OCI-LY1 (cell line): ENCODE data around the gene ULK4.
"Not testable (repeated sequence)": the region's sequence is repeated elsewhere in the genome, so short reads cannot be mapped to it uniquely, and the experiment has no call there.

Source experiments
- H2AFZ ChIP-seq: fragments of 200-600 bp; sonication (generic), shearing (Covaris generic); 2 replicates; pipeline ENCODE4 v1.6.0; 2014; ENCODE audit warnings: antibody characterized with exemption, mild to moderate bottlenecking, low read length
- H3F3A ChIP-seq: fragments of 200-600 bp; sonication (generic), shearing (Covaris generic); 2 replicates; pipeline ENCODE4 v1.6.0; 2014; ENCODE audit warnings: mild to moderate bottlenecking, antibody characterized with exemption, low read length, moderate library complexity; ENCODE audit not compliant: insufficient read depth
- H3K27ac ChIP-seq: fragments of 200-600 bp; sonication (generic); 2 replicates; pipeline ENCODE4 v1.5.1; 2014; ENCODE audit warnings: low read length, mixed run types, mild to moderate bottlenecking, low read depth; ENCODE audit not compliant: poor library complexity, severe bottlenecking
- H3K27me3 ChIP-seq: fragments of 200-600 bp; sonication (generic); 2 replicates; pipeline ENCODE4 v1.6.0; 2014; ENCODE audit warnings: antibody characterized with exemption, mild to moderate bottlenecking, low read length, moderate library complexity; ENCODE audit not compliant: insufficient read depth
- H3K36me3 ChIP-seq: fragments of 200-600 bp; sonication (generic); 2 replicates; pipeline ENCODE4 v1.6.1; 2014; ENCODE audit warnings: mild to moderate bottlenecking, antibody characterized with exemption, low read length, moderate library complexity, mixed read lengths; ENCODE audit not compliant: insufficient read depth
- H3K4me1 ChIP-seq: fragments of 200-600 bp; sonication (generic); 2 replicates; pipeline ENCODE4 v1.5.1; 2014; ENCODE audit warnings: mild to moderate bottlenecking, low read length, moderate library complexity; ENCODE audit not compliant: insufficient read depth, severe bottlenecking
- H3K4me2 ChIP-seq: fragments of 200-600 bp; sonication (generic), shearing (Covaris generic); 2 replicates; pipeline ENCODE4 v1.6.1; 2014; ENCODE audit warnings: low read length
- H3K4me3 ChIP-seq: fragments of 200-600 bp; sonication (generic); 2 replicates; pipeline ENCODE4 v1.5.1; 2014; ENCODE audit warnings: low read length, low read depth, mild to moderate bottlenecking, mixed read lengths; ENCODE audit not compliant: poor library complexity, severe bottlenecking
- H3K79me2 ChIP-seq: fragments of 200-600 bp; shearing (Covaris generic); 2 replicates; pipeline ENCODE4 v1.6.1; 2016; ENCODE audit warnings: mixed run types, low read length, mixed read lengths; ENCODE audit not compliant: insufficient read depth
- H3K9ac ChIP-seq: fragments of 200-600 bp; sonication (generic), shearing (Covaris generic); 2 replicates; pipeline ENCODE4 v1.6.1; 2014; ENCODE audit warnings: mild to moderate bottlenecking, low read length, mixed read lengths
- H3K9me2 ChIP-seq: fragments of 200-600 bp; sonication (generic), shearing (Covaris generic); 2 replicates; pipeline ENCODE4 v1.6.1; 2014; ENCODE audit warnings: low read depth, mild to moderate bottlenecking, low read length, mixed read lengths
- H3K9me3 ChIP-seq: fragments of 200-600 bp; shearing (Covaris generic); 2 replicates; pipeline ENCODE4 v1.6.1; 2014; ENCODE audit warnings: low read length, mixed read lengths
- H4K20me1 ChIP-seq: fragments of 200-600 bp; sonication (generic), shearing (Covaris generic); 2 replicates; pipeline ENCODE4 v1.6.0; 2016; ENCODE audit warnings: mild to moderate bottlenecking, low read length; ENCODE audit not compliant: insufficient read depth
- CTCF ChIP-seq: fragments of 200-600 bp; sonication (generic), shearing (Covaris generic); IDR thresholded peaks from 2 replicates; pipeline ENCODE4 v1.5.1; 2017; ENCODE audit warnings: mild to moderate bottlenecking, antibody characterized with exemption, low read length, moderate library complexity, mixed read lengths
- EZH2 ChIP-seq: fragments of 200-600 bp; sonication (generic), shearing (Covaris generic); IDR thresholded peaks from 2 replicates; pipeline ENCODE4 v1.8.0; 2017; ENCODE audit warnings: borderline replicate concordance, mixed run types, mild to moderate bottlenecking, antibody characterized with exemption, low read length, moderate library complexity, mixed read lengths

ULK4 gene

GRCh38 chr3:41649129-41649739, 312.7 kb downstream of the ULK4 start:
- H4K20me1 ChIP-seq, result no peaks in the 10 kb centered on the region
- H3K9me3 ChIP-seq, result no peaks in the 10 kb centered on the region
- no peak overlapping the region for H3K4me3 ChIP-seq
- no peaks in the 10 kb centered on the region for H3K4me1 ChIP-seq
- no peaks in the 10 kb centered on the region for H3F3A ChIP-seq
- H3K79me2 ChIP-seq, result no peaks in the 10 kb centered on the region
- no peak overlapping the region for H3K9ac ChIP-seq
- H2AFZ ChIP-seq, result no peak overlapping the region
- H3K36me3 ChIP-seq, result no peaks in the 10 kb centered on the region
- TF ChIP-seq EZH2 (no peak), CTCF (no peak)
- no peak overlapping the region for H3K27ac ChIP-seq
- H3K9me2 ChIP-seq, result no peaks in the 10 kb centered on the region
- H3K27me3 ChIP-seq, result no peaks in the 10 kb centered on the region
- no peak overlapping the region for H3K4me2 ChIP-seq

- not testable (repeated sequence) for H2AFZ ChIP-seq, H3K9me2 ChIP-seq, H3K4me3 ChIP-seq
These were observed 314.2 kb downstream of the ULK4 start for GRCh38 chr3:41647730-41648129.

GRCh38 chr3:41640076-41640475, 321.8 kb downstream of the ULK4 start:
- no peak for TF ChIP-seq EZH2
- no peak for TF ChIP-seq CTCF
- Histone ChIP-seq H3K4me1 (no peaks in the 10 kb centered on the region), H2AFZ (no peak overlapping the region), H3K9me3 (no peaks in the 10 kb centered on the region), H3F3A (no peaks in the 10 kb centered on the region), H3K9ac (no peak overlapping the region), H3K4me2 (no peak overlapping the region), H3K27me3 (no peaks in the 10 kb centered on the region), H4K20me1 (no peaks in the 10 kb centered on the region), H3K27ac (no peak overlapping the region), H3K36me3 (no peaks in the 10 kb centered on the region), H3K79me2 (no peaks in the 10 kb centered on the region), H3K9me2 (no peaks in the 10 kb centered on the region), H3K4me3 (no peak overlapping the region)

More at GRCh38 chr3:41647730-41648129, 314.2 kb downstream of the ULK4 start:
- H3K4me1 ChIP-seq, H3F3A ChIP-seq, H3K27me3 ChIP-seq, H3K27ac ChIP-seq, H3K36me3 ChIP-seq, H3K9me3 ChIP-seq, H3K79me2 ChIP-seq, H3K4me2 ChIP-seq, H4K20me1 ChIP-seq, H3K9ac ChIP-seq: not testable (repeated sequence)

- H3K4me3 ChIP-seq, result no peak overlapping the region
These were observed 323.5 kb downstream of the ULK4 start for GRCh38 chr3:41638381-41638780.

More at GRCh38 chr3:41638381-41638780, 323.5 kb downstream of the ULK4 start:
- Histone ChIP-seq H3K9ac (no peak overlapping the region), H3K27me3 (no peaks in the 10 kb centered on the region), H3K36me3 (no peaks in the 10 kb centered on the region), H3K79me2 (no peaks in the 10 kb centered on the region), H3F3A (no peaks in the 10 kb centered on the region), H2AFZ (no peak overlapping the region), H4K20me1 (no peaks in the 10 kb centered on the region), H3K9me2 (no peaks in the 10 kb centered on the region), H3K9me3 (no peaks in the 10 kb centered on the region), H3K4me2 (no peak overlapping the region), H3K4me1 (no peaks in the 10 kb centered on the region), H3K27ac (no peak overlapping the region)
- TF ChIP-seq CTCF (no peak), EZH2 (no peak)
